Adrenal gland (tissue), 12 donors: ENCODE results near the gene RFX8. TPM values are rescaled to one million over a fixed set of nuclear protein-coding genes. Genes with fewer than 3 reads are reported as not detected.

Source experiments
- DNase-seq, 7 donors: peaks; one replicate each; pipeline ENCODE4 v3.0.0-alpha.2; 2019 to 2020
- H3K27ac ChIP-seq, 5 donors: fragments of 200-600 bp; sonication (generic) in 4 of 5; 1 replicate in 3 of 5; 2 replicates in 2 of 5; pipeline versions ENCODE4 v1.5.1 to v1.8.0; 2016 to 2020; ENCODE audit warnings: mild to moderate bottlenecking in 1 of 5
- H3K27me3 ChIP-seq: fragments of 200-600 bp; 2 replicates; pipeline ENCODE4 v1.8.0; 2021
- H3K36me3 ChIP-seq, 2 donors: fragments of 200-600 bp; replicated peaks in 1 of 2; 1 replicate in 1 of 2; 2 replicates in 1 of 2; pipeline versions ENCODE4 v1.5.1 to v1.8.0; 2018 to 2022
- H3K4me1 ChIP-seq, 2 donors: fragments of 200-600 bp; replicated peaks in 1 of 2; 1 replicate in 1 of 2; 2 replicates in 1 of 2; pipeline versions ENCODE4 v1.5.1 to v1.8.0; 2018 to 2021
- H3K4me3 ChIP-seq, 4 donors: fragments of 200-600 bp; sonication (generic) in 3 of 4; one replicate each; pipeline ENCODE4 v1.5.1; 2016 to 2018
- H3K9me3 ChIP-seq, 3 donors: fragments of 200-600 bp; sonication (generic) in 1 of 3; replicated peaks in 1 of 3; 1 replicate in 2 of 3; 2 replicates in 1 of 3; pipeline versions ENCODE4 v1.5.1 to v1.8.0; 2016 to 2021
- CTCF ChIP-seq, 6 experiments: fragments of 450-650 bp in 4 of 6; fragments of 200-600 bp in 2 of 6; sonication (generic) in 1 of 6; IDR thresholded peaks; 1 replicate in 5 of 6; 2 replicates in 1 of 6; pipeline versions ENCODE4 v1.5.1 to v1.8.0; 2016 to 2021; ENCODE audit warnings: antibody characterized with exemption in 6 of 6, mild to moderate bottlenecking in 2 of 6, moderate library complexity in 1 of 6
- POLR2A ChIP-seq, 2 donors: fragments of 450-650 bp; IDR thresholded peaks; one replicate each; pipeline ENCODE4 v1.6.1; 2017; ENCODE audit warnings: antibody characterized with exemption in 2 of 2, mild to moderate bottlenecking in 2 of 2, moderate library complexity in 1 of 2
- WGBS, 4 donors: extraction: QIAGEN DNeasy Blood & Tissue Kit in 2 of 4; methylation state at CpG; one replicate each; pipeline versions ENCODE4 v1.1.5 to v1.1.7; 2013 to 2017; 5-methylcytosine and 5-hydroxymethylcytosine counted together
- intact Hi-C, 2 donors: fragments of 100-400 bp; cut with DNase I; formaldehyde crosslinking; loops; one replicate each; pipeline versions ENCODE4 v1.14.1 to v1.15.0; 2022 to 2023
- polyA plus RNA-seq, 3 donors: library from polyadenylated mRNA; stranded (reverse); fragments of 200-250 nt in 2 of 3; fragments of 350-450 nt in 1 of 3; fragmentation: Illumina TruSeq in 1 of 3; extraction: RNeasy Lipid Tissue Mini Kit (QIAGEN cat#74804) in 1 of 3; gene quantifications; one replicate each; pipeline ENCODE4 v1.2.3, GENCODE V29; 2013 to 2014
- total RNA-seq, 9 donors: library from RNA; depleted of rRNA in 4 of 9; stranded (reverse); fragments of >200 nt in 4 of 9; fragments of 120-200 nt in 1 of 9; fragmentation: NEBNext Ultra II Directional in 1 of 9; extraction: Animal tissue kit (Norgen Biotek cat#: 25700) in 1 of 9; gene quantifications; one replicate each; pipeline versions ENCODE4 v1.1.0 to v1.2.4, GENCODE V29; 2013 to 2023
- donor health status: healthy with polysubstance abuse.
- donor health status: Bipolar disorder and iron deficiency.
- donor health status: DM: yes; HTN: yes; CAD: no.
- donor health status: DM: no; HTN: no; CAD: no.
- donor health status: DM: no; HTN: no; CAD: no.
- donor health status: DM: yes; HTN: yes; CAD: no.

Gene RFX8
- total and polyA plus RNA-seq, 12 donors: 0.14 to 21.8 (median 0.74) TPM; not detected in 4

GRCh38 chr2:101516349-101516748 lies 41.4 kb upstream of the RFX8 start:
- Histone ChIP-seq H3K27ac (no peak overlapping the region), H3K36me3 (no peaks in the 10 kb centered on the region), H3K4me3 (no peak overlapping the region), H3K9me3 (no peaks in the 10 kb centered on the region), H3K27me3 (no peaks in the 10 kb centered on the region), H3K4me1 (peaks cover 0 to 23% of the 10 kb centered on the region in 2 donors)
- no peak for DNase-seq
- WGBS, 4 donors: 92 to 96% (median 94%) methylated on average over 5 of the region's 5 CpGs
- intact Hi-C loops: loop anchor here in 1 of 2 donors (5.0 kb wide), 1 partner anchor 316 kb away; no protein-coding TSS in a partner anchor
- no peak for TF ChIP-seq POLR2A (IDR thresholded peaks at IDR 0.05)
- no peak for TF ChIP-seq CTCF (IDR thresholded peaks at IDR 0.05)

- WGBS, 4 donors: 5 to 50% (median 16%) methylated on average over 3 to 5 of the region's 5 CpGs
- Histone ChIP-seq H3K4me1 (peaks cover 0 to 23% of the 10 kb centered on the region in 2 donors), H3K4me3 (no peak overlapping the region), H3K27me3 (no peaks in the 10 kb centered on the region), H3K9me3 (no peaks in the 10 kb centered on the region), H3K27ac (peak overlapping the region in 1 of 5 donors; percentile 76), H3K36me3 (no peaks in the 10 kb centered on the region)
- intact Hi-C loops: loop anchor here in 1 of 2 donors (5.0 kb wide), 1 partner anchor 317 kb away; no protein-coding TSS in a partner anchor
- peak in 6 of 7 donors; percentile 31 to 63 (median 44) for DNase-seq
- TF ChIP-seq CTCF (IDR thresholded peaks at IDR 0.05) (no peak), POLR2A (IDR thresholded peaks at IDR 0.05) (no peak)
Measured at GRCh38 chr2:101515477-101515876, 40.6 kb upstream of the RFX8 start.

DNA sequence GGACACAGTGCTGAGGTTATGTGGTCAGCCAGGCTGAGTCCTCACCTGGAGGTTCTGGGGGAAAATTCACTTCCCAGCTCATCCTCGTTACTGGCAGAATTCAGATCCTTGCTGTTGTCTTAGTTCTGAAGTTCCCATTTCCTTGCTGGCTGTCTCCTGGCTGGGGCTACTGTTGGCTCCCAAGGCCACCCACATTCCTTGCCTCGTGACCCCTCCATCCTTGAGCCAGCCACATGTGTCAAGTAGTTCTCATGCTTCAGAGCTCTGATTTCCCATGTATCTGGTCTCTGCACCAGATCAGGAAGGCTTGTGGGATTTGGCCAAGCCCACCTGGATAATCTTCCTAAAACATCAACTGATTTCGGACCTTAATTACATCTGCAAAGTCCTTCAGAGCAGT lies 38.1 kb upstream of the RFX8 start:
- Histone ChIP-seq H3K4me1 (peaks cover 0 to 17% of the 10 kb centered on the region in 2 donors), H3K4me3 (no peak overlapping the region), H3K9me3 (no peaks in the 10 kb centered on the region), H3K36me3 (no peaks in the 10 kb centered on the region), H3K27me3 (no peaks in the 10 kb centered on the region), H3K27ac (no peak overlapping the region)
- TF ChIP-seq CTCF (IDR thresholded peaks at IDR 0.05) (no peak), POLR2A (IDR thresholded peaks at IDR 0.05) (no peak)
- DNase-seq: no peak
- 81 to 91% (median 86%) methylated on average over 3 of the region's 3 CpGs for WGBS, 4 donors
- intact Hi-C loops: no loop called here

GRCh38 chr2:101511381-101511780 lies 36.5 kb upstream of the RFX8 start:
- no peak for DNase-seq
- H3K4me3 ChIP-seq: no peak overlapping the region
- no peaks in the 10 kb centered on the region for H3K9me3 ChIP-seq
- no peaks in the 10 kb centered on the region for H3K27me3 ChIP-seq
- WGBS, 4 donors: 71 to 100% (median 93%) methylated on average over 1 of the region's 1 CpG
- no peaks in the 10 kb centered on the region for H3K36me3 ChIP-seq
- H3K27ac ChIP-seq: no peak overlapping the region
- intact Hi-C loops: no loop called here
- peaks cover 0 to 12% of the 10 kb centered on the region in 2 donors for H3K4me1 ChIP-seq
- TF ChIP-seq CTCF (IDR thresholded peaks at IDR 0.05) (no peak), POLR2A (IDR thresholded peaks at IDR 0.05) (no peak)
